ENCODE data around the gene GIT1.

The GIT1 gene

DNA sequence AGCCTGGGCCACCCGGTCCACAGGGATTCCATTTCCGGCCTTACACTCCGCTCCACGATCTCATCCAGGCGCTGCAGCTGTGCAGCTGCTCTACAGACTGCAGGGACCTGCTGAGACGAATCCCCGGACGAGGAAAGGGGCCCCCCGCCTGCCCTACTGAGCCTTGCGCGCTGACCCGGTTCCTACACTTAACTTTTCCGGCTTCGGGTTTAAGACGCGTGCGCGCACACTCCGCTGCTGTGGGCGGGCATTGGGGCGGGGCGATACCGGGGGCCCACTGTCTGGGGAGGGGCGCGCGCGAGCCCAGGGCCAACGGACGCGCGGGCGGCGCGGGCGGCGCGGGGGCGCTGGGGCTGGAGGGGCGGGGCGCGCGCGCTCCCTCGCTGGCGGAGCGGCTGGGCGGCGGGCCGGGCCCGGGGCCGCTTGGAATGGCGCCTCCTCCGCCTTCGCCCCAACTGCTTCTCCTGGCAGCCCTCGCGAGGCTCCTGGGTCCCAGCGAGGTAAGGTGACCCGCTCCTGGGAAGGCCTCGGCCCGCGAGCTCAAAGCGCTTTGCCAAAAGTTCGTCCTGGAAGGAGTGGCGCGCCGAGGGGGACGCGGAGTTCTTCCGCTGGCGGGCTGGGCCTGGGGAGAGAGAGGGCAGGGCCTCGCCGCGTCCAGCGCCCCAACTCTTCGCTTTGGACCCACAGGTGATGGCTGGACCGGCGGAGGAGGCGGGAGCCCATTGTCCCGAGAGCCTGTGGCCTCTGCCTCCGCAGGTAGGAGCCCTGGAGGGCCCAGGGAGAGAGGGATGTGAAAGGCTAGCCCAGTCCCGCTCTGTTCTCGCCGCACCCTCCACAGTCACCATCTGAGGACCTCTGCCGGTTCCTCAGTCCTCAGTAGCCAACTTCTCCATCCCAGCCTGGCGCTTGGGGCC lies 20.9 kb downstream of the GIT1 start, which contains the start of gene TP53I13:
TSS of gene TP53I13 (plus strand) at position 371 of the 914 bp plus-strand sequence. CDS start at position 429, 58 bp downstream.
- peak within 1 kb of the TSS; percentile 74 for H3K4me3 ChIP-seq (ENCODE audit: low read depth, low read length)
- TF ChIP-seq CTCF (conservative IDR thresholded peaks at IDR 0.05; ENCODE audit: low read depth, low read length) = no peak
- peak; percentile 74 for DNase-seq (ENCODE audit: low read depth)

GRCh38 chr17:29567554-29568330 lies 21.7 kb downstream of the GIT1 start:
- peak overlapping the region; percentile 74 for H3K4me3 ChIP-seq (ENCODE audit: low read depth, low read length)
- peak; percentile 22 for TF ChIP-seq CTCF (conservative IDR thresholded peaks at IDR 0.05; ENCODE audit: low read depth, low read length)
- peak; percentile 26 for DNase-seq (ENCODE audit: low read depth)

- no peak for TF ChIP-seq CTCF (conservative IDR thresholded peaks at IDR 0.05; ENCODE audit: low read depth, low read length)
- DNase-seq (ENCODE audit: low read depth) = no peak
- H3K4me3 ChIP-seq (ENCODE audit: low read depth, low read length) = peak overlapping the region; percentile 74
These were observed 22.2 kb downstream of the GIT1 start for GRCh38 chr17:29567304-29567553.

DNA sequence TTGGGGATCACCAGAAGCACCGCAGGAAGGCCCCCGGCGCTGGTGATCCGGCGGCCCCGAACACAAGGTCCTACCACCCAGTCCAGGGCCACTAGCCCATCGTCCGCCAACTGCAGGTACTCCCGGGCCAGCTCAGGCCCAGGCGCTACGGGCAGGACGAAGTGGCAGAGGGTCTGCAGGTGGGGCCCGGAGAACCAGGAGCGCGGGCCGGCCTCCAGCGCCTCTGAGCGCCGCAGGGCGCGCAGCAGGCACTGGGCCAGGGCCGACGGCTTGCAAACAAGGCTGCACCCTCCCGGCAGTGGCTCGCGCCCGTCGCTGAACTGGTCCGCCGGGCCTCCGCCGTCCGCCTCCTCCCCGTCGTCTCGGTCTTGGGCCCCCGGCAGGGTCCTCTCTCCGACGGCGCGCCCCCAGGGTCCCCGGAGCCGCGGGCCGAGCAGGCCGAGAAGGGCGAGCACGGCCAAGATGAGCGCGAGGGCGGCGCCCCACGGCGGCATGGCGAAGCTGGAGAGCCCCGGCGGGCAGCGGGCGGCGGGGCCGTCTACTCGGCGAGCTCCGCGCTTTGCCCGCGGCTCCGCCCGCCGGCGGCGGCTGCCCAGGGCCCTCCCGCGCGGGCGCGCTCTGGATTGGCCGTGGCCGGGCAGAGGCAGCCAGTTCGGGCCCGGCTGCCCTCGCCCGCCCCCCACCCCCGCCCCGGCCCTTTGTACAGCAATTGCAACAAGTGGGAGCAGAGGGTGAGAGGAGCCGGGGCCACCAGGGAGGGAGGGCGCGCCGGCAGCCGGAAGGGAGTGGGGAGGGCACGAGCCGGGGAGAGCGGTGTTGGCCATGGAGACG lies 22.8 kb downstream of the GIT1 start, which contains the start of gene ABHD15:
TSS of gene ABHD15 (minus strand) at position 565 of the 831 bp plus-strand sequence. CDS start at position 494, 71 bp downstream.
- DNase-seq (ENCODE audit: low read depth) = peak; percentile 58
- TF ChIP-seq CTCF (conservative IDR thresholded peaks at IDR 0.05; ENCODE audit: low read depth, low read length) = no peak
- H3K4me3 ChIP-seq (ENCODE audit: low read depth, low read length) = peak within 1 kb of the TSS; percentile 74

GRCh38 chr17:29565643-29566472 lies 23.6 kb downstream of the GIT1 start:
- no peak for DNase-seq (ENCODE audit: low read depth)
- TF ChIP-seq CTCF (conservative IDR thresholded peaks at IDR 0.05; ENCODE audit: low read depth, low read length) = no peak
- peak overlapping the region; percentile 51 for H3K4me3 ChIP-seq (ENCODE audit: low read depth, low read length)

- no peak overlapping the region for H3K4me3 ChIP-seq (ENCODE audit: low read depth, low read length)
- no peak for DNase-seq (ENCODE audit: low read depth)
- TF ChIP-seq CTCF (conservative IDR thresholded peaks at IDR 0.05; ENCODE audit: low read depth, low read length) = no peak
These were observed 25.6 kb downstream of the GIT1 start for GRCh38 chr17:29563816-29564215.
